GM19239 (cell line): ENCODE results near the gene SYT14.
"Not testable (repeated sequence)": the region's sequence is repeated elsewhere in the genome, so short reads cannot be mapped to it uniquely, and the experiment has no call there.

ENCODE experiments used
- DNase-seq: peaks from one replicate; pipeline ENCODE4 v3.0.0; 2011; ENCODE audit warnings: low spot score; ENCODE audit not compliant: insufficient read length
- FAIRE-seq: peaks from 2 replicates; lab custom pipeline; 2011; peaks lifted over from hg19 to GRCh38; lab: Jason Lieb, UNC

The SYT14 gene

DNA sequence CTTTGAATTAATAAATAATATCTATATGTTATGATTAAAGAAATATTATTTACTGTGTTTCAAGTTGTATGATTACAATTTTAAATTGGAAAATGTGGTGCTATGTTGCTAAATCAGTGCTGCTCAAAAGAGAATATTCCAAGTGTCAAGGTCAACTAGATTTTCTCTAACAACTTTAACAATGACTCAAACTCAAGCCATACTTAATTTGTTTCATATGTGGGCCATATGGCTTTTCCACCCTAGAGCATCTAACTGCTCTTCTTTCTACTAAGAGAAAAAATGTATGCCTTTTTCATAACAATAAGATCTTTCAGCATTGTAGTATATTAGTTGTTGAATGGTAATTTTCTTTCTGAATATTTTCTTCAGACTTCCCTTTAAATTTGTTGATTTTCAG, 8.3 kb upstream of the SYT14 start:
- FAIRE-seq (no peak), DNase-seq (no peak)

- DNase-seq (no peak), FAIRE-seq (no peak)
These were observed 6.9 kb upstream of the SYT14 start for GRCh38 chr1:209931141-209931540.

DNA sequence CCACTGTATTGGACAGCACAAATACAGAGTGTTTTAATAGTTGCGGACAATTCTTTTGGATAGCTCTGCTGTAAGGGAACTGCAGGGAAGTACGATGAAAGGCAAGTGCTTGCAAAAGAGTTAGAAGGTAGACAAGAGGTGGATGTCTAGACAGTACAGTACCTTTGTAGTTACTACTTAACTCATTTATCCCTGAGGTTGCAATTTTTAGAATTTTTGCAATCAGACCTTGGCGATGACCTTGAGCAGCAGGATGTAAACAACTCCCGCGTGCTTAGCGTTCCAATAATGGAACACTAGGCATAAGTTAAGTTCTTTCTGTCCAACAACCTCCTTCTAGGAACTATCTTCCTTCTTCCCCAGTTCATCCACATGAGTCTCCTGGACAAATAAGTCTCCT, 1.9 kb upstream of the SYT14 start:
- no peak for FAIRE-seq

DNA sequence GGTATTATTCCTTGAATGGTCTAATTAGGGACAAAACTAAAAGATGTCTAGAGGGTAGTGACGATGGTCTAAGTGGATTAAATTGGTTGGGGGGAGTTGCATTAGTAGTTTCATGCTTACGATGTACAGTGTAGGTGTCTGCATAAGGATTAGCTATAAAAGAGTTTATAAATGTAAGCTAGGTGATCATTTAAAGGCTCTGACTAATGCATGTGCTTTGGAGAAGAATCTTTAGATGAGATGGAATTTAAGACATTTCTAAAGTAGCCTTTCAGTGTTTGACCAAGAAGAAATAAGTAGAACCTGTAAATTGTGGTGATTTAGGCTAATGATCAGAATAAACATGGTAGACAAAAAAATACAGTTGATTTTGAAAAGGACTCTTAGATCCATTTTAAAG, 7.4 kb downstream of the SYT14 start:
- DNase-seq (no peak), FAIRE-seq (no peak)

More for the DNA sequence above, 1.9 kb upstream of the SYT14 start:
- no peak for DNase-seq

- FAIRE-seq (no peak), DNase-seq (no peak)
These were observed 10.1 kb downstream of the SYT14 start for GRCh38 chr1:209948155-209948554.

DNA sequence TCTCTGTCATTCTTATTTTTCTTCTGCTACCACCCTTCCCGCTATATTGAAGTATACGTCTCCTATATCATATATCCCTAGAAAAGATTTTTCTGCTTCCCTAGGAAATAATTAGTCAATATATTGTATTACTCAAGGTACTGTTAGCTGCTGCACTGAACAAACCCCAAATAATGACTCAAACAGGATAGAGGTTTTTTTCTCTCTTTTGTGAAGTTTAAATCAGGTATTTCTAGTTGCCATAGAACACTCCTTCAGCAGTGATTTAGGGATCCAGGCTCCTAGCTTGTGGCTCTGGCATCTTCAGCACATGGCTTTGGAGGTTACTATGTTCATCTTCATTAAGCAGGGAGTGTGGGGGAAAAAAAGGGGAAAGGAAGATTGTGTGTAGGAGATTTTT, 18.1 kb downstream of the SYT14 start:
- FAIRE-seq (no peak), DNase-seq (no peak)

DNA sequence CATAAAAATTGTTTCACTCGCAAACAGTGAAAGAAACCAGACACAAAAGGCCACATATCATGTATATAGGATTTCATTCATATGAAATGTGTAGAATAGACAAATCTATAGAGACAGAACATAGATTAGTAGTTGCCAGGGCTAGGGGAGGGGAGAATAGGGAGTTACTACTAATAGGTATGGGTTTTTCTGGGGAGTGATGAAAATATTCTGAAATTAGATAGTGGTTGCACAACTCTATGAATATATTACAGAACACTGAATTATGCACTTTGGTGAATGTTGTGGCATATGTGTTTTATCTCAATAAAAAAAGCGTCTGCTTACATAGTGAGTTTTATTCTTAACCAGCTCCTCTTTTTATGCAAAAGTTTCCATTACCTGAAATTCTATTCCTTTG, 21.6 kb downstream of the SYT14 start:
- DNase-seq (no peak), FAIRE-seq (no peak)

GRCh38 chr1:209960926-209961325, 22.9 kb downstream of the SYT14 start:
- DNase-seq (no peak), FAIRE-seq (no peak)

DNA sequence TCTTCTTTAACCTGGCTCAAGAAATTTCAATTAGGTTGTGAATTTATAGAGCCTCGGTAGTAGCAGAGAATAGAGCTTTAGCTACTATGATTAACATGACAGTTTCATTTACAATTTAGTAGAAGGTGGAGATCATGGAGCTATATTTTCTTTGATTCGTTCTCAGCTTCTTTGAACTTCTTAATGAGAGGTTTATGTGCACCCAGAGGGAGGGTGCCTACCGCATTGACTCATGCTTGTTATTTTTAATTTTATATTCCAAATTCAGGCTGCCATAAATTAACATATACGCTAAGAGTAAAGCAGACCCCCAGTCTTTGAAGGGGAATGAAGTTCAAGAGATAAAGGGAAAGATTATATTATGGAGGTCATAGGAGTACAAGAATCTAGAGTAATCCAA, 24.4 kb downstream of the SYT14 start:
- DNase-seq, result no peak
- no peak for FAIRE-seq

DNA sequence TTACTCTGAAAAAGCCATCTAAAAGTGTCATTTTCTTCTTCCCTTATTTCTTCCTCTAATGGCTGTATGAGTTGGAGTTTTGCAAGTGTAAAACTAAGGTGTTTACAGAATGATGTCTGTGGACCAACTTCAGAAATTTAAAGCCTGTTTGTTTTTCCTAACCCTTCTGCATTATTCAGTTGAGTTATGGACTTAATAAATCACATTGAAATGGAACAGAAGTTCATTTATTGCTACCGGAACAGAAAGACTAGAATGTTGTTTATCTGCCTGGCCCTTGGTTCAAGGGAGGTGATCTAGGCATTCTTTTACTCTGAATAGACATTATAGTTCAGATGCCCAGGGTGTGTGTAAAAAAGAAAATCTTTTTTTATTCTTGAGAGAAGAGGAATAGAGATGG, 24.8 kb downstream of the SYT14 start:
- DNase-seq, result no peak
- no peak for FAIRE-seq

- DNase-seq, result no peak
- FAIRE-seq, result no peak
These were observed 28.0 kb downstream of the SYT14 start for GRCh38 chr1:209965996-209966395.

GRCh38 chr1:209978721-209979120, 40.7 kb downstream of the SYT14 start:
- not testable (repeated sequence) for DNase-seq, FAIRE-seq

DNA sequence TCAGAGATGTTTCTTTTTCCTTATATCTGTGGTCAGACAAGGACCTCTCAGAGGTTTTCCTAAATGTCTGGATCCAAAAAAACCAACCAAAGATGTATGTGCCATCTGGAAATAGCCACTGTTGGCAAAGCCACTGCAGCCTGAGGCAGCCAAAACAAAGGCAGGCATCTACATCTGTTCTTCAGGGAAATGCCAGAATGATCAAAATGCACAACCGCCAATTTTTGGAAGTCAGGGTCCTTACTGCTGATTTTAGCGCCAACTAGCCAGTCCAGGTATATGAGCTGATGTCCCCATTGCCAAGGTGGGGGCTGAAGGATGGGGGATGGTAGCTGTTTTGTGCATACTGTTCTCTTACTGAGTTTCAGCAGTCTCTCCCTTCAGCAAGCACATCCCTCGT, 45.9 kb downstream of the SYT14 start:
- DNase-seq, result no peak
- FAIRE-seq, result no peak

DNA sequence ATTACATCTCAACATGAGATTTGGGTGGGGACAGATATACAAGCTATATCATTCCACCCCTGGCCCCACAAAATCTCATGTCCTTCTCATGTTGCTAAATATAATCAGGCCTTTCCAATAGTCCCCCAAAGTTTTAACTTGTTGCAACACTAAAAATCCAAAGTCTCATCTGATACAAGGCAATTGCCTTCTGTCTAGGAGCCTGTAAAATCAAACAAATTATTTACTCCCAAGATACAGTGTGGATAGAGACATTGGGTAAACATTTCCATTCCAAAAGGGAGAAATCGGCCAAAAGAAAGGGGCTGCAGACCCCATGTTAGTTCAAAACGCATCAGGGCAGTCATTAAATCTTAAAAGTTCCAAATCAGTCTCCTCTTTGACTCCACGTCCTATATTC, 47.0 kb downstream of the SYT14 start:
- FAIRE-seq (no peak), DNase-seq (no peak)

DNA sequence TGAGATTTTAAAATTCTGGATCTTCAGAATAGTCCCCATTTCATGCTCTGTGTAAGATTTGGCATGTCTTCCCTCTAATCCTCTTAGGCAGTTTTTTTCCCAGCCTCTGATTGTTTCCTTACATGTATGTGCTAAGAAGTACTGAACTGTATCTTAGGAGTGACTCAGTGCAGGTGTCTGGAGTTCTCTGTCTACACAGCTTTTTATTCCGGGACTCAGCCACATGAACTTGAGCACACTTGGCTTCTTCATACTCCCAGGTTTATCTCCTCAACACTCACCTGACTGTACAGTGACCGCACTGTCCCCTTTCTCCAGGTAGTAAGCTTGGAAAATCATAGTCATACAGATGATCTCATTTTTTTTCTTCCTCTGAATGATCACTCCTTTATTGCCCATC, 50.7 kb downstream of the SYT14 start:
- DNase-seq, result no peak
- no peak for FAIRE-seq

DNA sequence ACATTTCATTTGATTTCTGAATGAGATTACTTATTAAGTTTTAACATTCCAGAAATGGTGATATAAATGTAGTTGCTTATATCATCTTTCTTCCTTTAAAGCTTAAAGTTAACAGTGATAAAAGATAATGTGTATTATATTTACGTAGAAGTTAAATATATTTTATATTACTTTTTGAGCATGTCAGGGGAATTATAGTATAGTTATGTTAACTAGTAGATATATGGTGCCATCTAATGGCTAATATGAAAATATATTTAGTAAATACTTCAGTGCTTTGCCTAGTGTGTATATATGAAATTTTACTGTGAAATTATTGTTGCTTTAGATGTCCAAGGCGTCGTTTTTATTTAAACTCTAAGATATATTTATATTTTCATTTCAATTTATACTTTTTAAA, 51.5 kb downstream of the SYT14 start:
- FAIRE-seq (no peak), DNase-seq (no peak)

GRCh38 chr1:209993061-209993830, 55.2 kb downstream of the SYT14 start:
- DNase-seq (no peak), FAIRE-seq (no peak)

DNA sequence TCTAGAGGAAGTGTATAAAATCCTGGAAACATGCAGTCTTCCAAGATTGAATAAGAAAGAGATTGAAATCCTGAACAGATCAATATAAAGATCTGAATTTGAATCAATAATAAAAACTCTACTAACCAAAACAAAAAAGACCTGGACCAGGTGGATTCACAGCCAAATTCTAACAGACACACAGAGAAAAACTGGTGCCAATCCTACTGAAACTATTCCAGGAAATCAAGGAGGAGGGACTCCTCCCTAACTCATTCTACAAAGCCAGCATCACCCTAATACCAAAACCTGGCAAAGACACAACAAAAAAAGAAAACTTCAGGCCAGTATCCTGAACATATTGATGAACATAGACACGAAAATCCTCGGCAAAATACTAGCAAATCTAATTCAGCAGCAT, 58.3 kb downstream of the SYT14 start:
- DNase-seq (no peak), FAIRE-seq (no peak)

DNA sequence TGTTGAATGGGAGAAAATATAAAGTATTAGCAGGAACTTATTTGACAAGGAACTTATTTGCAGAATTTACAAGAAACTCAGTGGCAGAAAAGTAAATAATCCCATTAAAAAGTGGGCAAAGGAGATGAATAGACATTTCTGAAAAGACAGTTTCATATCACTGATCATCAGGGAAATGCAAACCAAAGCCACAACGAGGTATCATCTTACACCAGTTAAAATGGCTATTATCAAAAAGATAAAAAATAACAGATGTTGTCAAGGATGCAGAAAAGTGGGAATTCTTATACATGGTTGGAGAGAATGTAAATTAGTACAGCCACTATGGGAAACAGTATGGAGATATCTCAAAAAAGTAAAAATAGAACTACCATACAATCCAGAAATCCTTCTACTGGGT, 61.0 kb downstream of the SYT14 start:
- no peak for DNase-seq
- FAIRE-seq, result no peak

DNA sequence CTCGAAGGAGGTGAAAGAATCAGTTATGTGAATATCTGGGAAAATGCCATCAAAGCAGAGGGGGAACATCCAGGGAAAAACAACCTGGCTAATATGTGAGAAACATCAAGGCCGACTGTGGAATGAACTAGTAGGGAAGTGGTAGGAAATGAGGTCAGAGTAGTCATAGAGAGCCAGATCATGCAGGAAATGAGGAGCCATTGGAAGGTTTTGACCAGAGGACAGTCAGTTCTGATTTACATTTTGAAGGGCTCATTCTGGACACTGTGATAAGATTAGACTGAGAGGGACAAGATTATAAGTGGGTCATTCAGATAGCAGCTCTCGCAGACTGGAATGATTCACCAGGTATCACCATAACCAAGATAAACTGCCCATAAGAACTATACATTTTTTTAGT, 63.7 kb downstream of the SYT14 start:
- FAIRE-seq, result no peak

DNA sequence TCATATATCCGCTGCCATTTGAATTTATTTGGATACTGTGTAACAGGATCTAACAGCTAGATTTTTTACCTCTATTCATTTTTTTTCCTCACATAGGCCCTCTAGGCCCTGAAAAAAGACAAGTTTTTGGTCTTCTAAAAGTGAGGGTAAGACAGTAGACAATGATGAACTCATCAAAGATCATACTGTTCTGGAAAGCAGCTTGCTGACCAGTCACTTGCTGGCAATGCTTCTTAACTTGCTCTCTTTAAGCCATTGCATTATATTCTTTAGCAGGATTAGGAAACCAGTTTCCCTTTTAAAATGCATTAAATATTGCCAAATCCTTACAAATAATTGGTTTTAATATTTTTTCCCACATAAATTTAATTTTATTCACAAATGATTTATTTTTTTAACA, 65.5 kb downstream of the SYT14 start:
- no peak for FAIRE-seq
- no peak for DNase-seq

More for the DNA sequence above, 63.7 kb downstream of the SYT14 start:
- DNase-seq, result no peak

DNA sequence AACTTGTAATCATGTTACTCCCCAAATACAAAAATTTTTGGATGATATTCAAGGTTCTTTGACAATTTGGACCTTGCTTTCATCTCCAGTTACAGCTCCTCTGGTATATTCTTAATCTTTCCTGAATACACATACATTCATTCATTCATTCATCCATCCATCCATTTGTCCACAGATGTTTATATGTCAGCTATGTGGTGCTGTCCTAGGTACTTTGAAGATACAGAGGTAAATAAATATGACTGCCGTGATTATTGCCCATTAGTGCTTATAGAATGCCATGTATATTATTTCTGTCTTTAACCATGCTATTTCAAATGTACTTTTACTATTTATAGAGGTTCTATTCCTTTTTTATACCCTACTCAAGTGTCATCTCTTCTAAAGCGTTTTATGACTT, 72.1 kb downstream of the SYT14 start:
- DNase-seq (no peak), FAIRE-seq (no peak)
